Fibroblast of pulmonary artery (primary cell): ENCODE data around the gene PTPMT1.
"Not testable (repeated sequence)": the region's sequence is repeated elsewhere in the genome, so short reads cannot be mapped to it uniquely, and the experiment has no call there.

Experiments used
- DNase-seq: peaks from one replicate; pipeline ENCODE4 v3.0.0-alpha.2; 2010; ENCODE audit warnings: low read depth
- H3K4me3 ChIP-seq: replicated peaks from 2 replicates; pipeline ENCODE4 v1.5.1; 2011; ENCODE audit warnings: low read depth, mild to moderate bottlenecking, control low read depth, low read length, moderate library complexity
- TF ChIP-seq, protein P1 (sequence below): IDR thresholded peaks from 2 replicates; pipeline ENCODE4 v1.5.1; 2011; ENCODE audit warnings: mild to moderate bottlenecking, control low read depth, low read length, inconsistent platforms; ENCODE audit errors: missing control alignments

Gene PTPMT1

DNA sequence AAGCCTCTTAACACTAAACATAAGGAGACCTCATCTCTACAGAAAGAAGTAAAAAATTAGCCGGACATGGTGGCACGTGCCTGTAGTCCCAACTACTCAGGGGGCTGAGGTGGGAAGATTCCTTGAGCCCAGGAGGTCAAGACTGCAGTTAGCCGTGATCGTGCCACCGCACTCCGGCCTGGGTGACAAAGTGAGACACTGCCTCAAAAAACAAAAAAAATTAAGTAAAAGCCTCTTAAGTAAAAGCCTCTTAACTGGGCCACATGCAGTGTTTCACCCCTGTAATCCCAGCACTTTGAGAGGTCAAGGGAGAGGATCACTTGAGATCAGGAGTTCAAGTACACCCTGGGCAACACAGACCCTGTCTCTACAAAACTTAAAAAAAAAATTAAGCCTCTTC, 38.2 kb upstream of the PTPMT1 start:
- DNase-seq, result no peak
- no peak overlapping the region for H3K4me3 ChIP-seq
- TF ChIP-seq, protein P1, sequence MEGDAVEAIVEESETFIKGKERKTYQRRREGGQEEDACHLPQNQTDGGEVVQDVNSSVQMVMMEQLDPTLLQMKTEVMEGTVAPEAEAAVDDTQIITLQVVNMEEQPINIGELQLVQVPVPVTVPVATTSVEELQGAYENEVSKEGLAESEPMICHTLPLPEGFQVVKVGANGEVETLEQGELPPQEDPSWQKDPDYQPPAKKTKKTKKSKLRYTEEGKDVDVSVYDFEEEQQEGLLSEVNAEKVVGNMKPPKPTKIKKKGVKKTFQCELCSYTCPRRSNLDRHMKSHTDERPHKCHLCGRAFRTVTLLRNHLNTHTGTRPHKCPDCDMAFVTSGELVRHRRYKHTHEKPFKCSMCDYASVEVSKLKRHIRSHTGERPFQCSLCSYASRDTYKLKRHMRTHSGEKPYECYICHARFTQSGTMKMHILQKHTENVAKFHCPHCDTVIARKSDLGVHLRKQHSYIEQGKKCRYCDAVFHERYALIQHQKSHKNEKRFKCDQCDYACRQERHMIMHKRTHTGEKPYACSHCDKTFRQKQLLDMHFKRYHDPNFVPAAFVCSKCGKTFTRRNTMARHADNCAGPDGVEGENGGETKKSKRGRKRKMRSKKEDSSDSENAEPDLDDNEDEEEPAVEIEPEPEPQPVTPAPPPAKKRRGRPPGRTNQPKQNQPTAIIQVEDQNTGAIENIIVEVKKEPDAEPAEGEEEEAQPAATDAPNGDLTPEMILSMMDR, result no peak

DNA sequence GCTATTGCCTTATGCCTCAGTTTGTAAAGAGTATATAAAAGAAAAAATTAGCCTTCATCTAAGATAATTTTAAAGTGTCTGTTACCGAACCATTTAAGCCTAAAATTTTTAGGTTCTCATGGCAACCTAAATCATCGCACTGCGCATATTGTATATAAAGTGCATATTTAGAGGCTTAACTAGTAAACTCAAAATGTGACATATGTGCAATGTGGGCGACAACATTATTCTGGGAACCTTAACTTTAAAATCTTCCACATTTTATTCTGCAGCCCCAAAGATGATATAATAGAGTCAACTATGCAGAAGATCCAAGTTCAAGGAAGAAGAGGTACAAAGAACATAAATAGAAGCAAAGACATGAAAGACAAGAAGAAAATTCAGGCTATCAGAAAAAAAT, 35.4 kb upstream of the PTPMT1 start:
- TF ChIP-seq, protein P1, result no peak
- no peak overlapping the region for H3K4me3 ChIP-seq
- no peak for DNase-seq

DNA sequence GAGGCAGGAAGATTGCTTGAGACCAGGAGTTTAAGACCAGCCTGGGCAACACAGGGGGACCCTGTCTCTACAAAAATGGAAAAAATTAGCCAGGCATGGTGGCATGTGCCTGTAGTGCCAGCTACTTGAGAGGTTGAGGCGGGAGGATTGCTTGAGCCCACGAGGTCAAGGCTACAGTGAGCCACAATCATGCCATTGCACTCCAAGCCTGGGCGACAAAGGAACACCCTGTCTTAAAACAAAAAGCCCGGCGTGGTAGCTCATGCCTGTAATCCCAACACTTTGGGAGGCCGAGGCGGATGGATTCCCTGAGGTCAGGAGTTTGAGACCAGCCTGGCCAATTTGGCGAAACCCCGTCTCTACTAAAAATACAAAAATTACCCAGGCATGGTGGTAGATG, 34.7 kb upstream of the PTPMT1 start:
- H3K4me3 ChIP-seq, DNase-seq: not testable (repeated sequence)

DNA sequence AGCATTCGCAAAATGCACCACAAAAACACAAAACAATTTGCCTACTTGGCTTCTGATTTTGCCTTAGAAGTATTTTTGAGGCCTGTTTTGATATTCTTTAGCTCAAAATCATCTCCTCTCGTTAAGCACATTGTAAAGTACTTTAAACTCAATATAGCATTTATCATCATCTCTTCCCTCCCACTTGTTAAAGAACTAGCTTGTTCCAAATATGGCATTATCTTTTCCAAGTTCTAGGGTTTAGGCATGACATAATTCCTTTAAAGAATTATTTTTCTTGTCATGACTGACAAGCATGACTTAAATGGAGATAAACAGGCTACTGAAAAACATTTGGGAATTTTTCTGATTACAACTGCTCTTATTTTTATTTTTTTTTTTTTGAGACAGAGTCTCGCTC, 33.7 kb upstream of the PTPMT1 start:
- DNase-seq, result peak; percentile 57
- TF ChIP-seq, protein P1, result no peak
- H3K4me3 ChIP-seq, result no peak overlapping the region

DNA sequence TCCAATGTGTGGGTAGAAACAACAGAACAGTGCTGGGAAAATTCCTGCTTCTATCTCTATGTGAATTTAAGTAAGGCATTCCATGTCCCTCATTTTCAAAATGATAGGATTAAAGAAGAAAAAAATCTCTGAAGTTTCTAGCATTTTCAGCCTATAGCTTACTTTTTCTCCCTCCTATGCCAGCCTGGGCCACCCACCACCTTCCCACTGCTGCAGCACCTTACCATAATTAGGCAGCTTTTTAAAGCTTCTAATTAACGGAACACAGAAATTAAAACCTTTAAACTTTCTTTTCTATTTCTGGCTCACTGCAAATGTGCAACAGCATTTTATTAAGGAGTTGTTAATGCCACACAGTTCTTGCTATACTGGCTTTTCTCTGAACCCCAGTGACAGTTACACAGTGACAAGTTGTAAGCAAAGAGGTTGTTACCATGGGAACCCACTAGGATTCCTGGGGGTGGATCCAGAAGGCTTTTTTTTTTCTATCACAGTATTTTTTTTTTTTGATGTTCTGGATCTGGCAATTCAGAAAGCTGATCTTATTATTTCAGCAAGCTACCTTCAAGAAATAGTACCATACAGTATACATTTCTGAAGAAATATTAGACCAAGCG, 32.7 kb upstream of the PTPMT1 start:
- no peak overlapping the region for H3K4me3 ChIP-seq
- DNase-seq, result no peak
- TF ChIP-seq, protein P1, result no peak

DNA sequence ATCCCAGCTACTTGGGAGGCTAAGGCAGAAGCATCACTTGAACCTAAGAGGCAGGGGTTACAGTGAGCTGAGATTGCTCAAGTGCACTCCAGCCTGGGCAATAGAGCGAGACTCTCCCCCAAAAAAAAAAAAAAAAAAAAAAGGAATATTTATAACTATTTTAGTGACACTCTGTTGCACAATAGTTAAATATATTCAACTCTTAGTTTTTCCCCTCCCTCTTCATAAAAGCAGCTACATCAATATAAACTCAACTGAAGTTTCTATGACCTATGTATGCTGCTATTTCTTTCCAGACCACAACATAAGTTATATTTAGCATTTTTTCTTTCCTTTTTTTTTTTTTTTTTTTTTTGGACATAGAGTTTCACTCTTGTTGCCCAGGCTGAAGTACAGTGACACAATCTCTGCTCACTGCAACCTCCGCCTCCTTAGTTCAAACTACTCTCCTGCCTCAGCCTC, 31.7 kb upstream of the PTPMT1 start:
- peak; percentile 37 for DNase-seq
- no peak overlapping the region for H3K4me3 ChIP-seq
- TF ChIP-seq, protein P1, result no peak

DNA sequence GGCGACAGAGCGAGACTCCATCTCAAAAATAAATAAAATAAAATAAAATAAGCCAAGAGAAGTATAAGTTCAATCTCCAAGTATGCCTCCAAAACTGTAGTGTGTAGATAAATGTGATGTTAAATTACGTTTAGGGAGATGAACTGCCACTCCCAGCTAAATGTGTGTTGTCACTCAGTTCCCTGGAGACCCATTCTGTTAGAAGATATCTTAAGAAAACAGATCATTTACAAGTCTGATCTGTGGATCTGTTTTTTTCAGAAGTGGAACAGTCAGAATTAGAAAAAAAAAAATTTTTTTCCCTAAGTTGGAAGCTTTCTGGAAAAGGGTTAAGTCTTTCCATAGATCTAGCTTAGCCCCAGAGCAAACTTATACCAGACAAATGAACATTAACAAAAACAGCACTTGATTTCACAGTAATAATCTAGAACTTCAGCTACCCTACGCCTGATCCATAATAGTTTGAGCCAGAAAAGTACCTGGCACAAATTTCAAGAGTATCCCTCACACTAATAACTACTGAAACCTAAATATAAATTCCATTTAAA, 30.6 kb upstream of the PTPMT1 start:
- TF ChIP-seq, protein P1, result no peak
- no peak overlapping the region for H3K4me3 ChIP-seq
- DNase-seq, result no peak
